ENCODE results near the gene FAM98B.

FAM98B gene

DNA sequence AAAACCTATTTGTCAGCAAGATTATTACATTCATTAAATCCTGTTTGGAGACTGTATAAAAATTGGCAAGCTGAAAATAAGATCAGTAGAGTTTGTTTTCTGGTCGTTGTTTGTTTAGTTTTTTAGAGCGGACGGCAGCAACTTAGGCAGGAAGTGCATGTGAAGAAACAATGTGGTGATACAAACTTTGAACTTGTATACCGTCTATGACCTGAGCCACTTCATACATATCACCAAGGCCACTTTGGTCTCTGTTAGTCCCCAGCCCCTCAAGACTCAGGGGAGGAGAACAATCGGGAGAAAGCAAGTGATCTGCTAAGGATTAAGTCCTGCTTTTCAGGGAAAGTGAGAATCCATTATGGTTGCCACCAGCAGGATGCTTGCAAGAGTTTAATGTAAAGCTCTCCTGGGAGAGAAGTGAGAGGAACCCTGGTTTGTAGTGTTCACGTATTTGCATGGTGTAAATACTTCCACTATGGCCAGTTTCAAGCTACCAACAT is 79.5 kb downstream of the FAM98B start:
- no peak overlapping the region for H3K4me3 ChIP-seq (ENCODE audit: low read depth, low read length)
- no peak for DNase-seq (ENCODE audit: low read depth)

DNA sequence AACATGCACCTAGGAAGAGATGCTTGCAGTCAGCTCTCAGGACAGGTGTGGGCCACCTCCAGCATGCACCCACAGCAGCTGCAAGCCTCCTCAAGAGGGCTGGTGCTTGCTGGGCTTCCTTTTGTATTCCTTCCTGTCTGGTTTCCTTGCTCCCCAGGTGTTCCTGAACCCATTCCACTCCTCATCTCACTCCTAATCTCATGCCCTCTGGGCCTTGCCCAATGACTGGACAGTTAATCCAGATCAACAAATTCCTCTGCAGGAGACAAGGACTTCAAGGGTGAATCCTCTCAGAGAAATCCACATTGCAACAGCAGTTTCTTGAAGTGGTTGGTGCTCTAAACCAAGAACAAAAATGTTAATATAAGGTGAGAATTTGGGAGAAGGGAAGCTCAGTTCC is 80.0 kb downstream of the FAM98B start:
- no peak overlapping the region for H3K4me3 ChIP-seq (ENCODE audit: low read depth, low read length)
- DNase-seq (ENCODE audit: low read depth): no peak

DNA sequence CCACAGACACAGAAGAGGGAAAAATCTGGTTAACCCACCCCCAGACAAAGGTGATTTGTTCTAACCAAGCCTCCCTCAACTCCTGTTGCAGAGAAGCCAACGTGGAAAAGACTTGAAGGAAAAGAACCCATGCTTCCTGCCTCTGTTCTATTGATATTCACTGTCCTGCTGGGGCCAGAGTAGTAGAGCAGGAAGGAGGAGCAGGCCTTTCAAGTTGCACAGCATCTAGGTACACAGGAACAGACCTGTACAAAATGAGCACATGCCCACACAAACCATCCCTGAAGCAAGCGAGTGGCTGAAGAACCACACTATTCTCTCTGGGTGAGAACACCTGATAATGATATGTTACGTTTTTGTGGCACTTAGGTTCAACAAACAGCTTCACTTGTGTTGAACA is 80.8 kb downstream of the FAM98B start:
- H3K4me3 ChIP-seq (ENCODE audit: low read depth, low read length): no peak overlapping the region
- DNase-seq (ENCODE audit: low read depth): no peak

DNA sequence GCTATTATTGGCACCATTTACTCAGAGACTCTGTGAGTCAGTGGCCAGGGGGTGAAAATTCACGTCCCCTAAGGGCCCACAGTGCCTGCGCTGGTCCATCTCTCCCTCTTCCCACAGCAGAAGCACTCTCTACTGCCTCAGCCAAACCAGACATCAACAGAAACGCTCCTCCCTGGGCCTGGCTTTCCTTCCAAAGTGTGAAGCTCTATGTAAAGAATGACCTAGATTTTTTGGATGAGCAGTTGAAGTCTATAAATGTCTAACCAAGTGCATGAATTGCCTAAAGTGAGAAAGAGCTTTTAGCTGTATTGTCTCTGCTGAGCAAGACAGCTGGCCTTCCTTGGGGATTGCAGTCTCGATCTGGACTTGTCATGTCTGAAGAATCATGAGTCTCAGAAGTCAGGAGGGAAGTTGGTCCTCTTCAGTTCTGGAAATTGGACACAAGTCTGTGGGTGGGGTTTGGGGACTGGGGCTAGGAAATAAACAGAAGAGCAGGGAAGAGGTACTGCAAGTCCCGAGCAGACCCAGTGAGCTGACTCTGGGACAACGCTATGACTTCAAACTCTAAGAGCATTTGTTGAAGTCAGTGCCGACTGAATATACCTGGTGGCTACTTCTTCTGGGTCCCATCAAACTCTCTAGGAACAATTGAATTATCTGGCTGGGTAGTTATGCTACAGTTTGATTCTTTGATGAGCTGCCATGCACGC is 81.7 kb downstream of the FAM98B start:
- peak; percentile 85 for DNase-seq (ENCODE audit: low read depth)
- H3K4me3 ChIP-seq (ENCODE audit: low read depth, low read length): no peak overlapping the region

DNA sequence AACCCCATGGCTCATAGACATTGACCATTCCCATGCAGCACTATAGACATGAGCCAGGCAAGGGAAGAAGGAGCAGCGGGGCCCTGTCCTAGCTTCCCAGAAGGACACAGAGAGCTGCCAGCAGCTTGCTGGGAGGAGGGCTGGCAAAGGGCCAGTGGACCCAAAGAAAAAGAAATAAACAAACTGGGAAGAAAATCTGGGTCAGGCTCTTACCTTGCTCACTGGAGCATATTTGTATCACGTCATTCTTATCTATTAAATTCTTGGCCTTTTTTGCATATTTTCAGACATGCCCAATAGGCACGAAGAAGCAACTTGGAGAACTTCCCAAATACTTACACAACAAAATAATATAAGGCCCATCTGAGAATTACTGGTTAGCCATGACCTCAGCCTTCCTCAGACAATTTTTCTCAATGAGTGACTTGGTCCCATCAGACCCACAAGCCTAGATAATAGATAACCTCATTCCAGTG is 82.3 kb downstream of the FAM98B start:
- H3K4me3 ChIP-seq (ENCODE audit: low read depth, low read length): no peak overlapping the region
- peak; percentile 90 for DNase-seq (ENCODE audit: low read depth)
